ENCODE measurements around the gene ZNF699. TPM values are rescaled to one million over a fixed set of nuclear protein-coding genes. Genes with fewer than 3 reads are reported as not detected.
"Not testable (repeated sequence)": the region's sequence is repeated elsewhere in the genome, so short reads cannot be mapped to it uniquely, and the experiment has no call there.

Gene ZNF699
- total RNA-seq, 2 experiments from 2014 or later = 4.6 to 5.1 TPM

- H3K27ac Mint-ChIP-seq = no peak overlapping the region
- peaks cover 8% of the 10 kb centered on the region for H3K4me1 Mint-ChIP-seq
- peaks cover 4% of the 10 kb centered on the region for H3K27me3 Mint-ChIP-seq
- DNase-seq = no peak
- peaks cover 2% of the 10 kb centered on the region for H3K36me3 Mint-ChIP-seq
- no peak overlapping the region for H3K4me3 Mint-ChIP-seq
- H3K9me3 Mint-ChIP-seq = peaks cover 10% of the 10 kb centered on the region
These were observed 4.1 kb upstream of the ZNF699 start for GRCh38 chr19:9313756-9314155.

- Mint-ChIP-seq H3K4me3 (peak overlapping the region; percentile 95), H3K9me3 (peaks cover 12% of the 10 kb centered on the region), H3K27ac (peak overlapping the region; percentile 93), H3K36me3 (peaks cover 19% of the 10 kb centered on the region), H3K4me1 (peaks cover 17% of the 10 kb centered on the region), H3K27me3 (peaks cover 4% of the 10 kb centered on the region)
- DNase-seq = no peak
These were observed 372 bp upstream of the ZNF699 start for GRCh38 chr19:9309974-9310446.

- Mint-ChIP-seq H3K4me3 (peak overlapping the region; percentile 95), H3K27me3 (peaks cover 4% of the 10 kb centered on the region), H3K36me3 (peaks cover 37% of the 10 kb centered on the region), H3K27ac (peak overlapping the region; percentile 88), H3K4me1 (peaks cover 17% of the 10 kb centered on the region), H3K9me3 (peaks cover 18% of the 10 kb centered on the region)
- no peak for DNase-seq
These were observed 1.4 kb downstream of the ZNF699 start for GRCh38 chr19:9308091-9308770.

GRCh38 chr19:9306443-9306842 is 3.2 kb downstream of the ZNF699 start:
- Mint-ChIP-seq H3K4me3 (no peak overlapping the region), H3K9me3 (peaks cover 27% of the 10 kb centered on the region), H3K27me3 (peaks cover 4% of the 10 kb centered on the region), H3K27ac (no peak overlapping the region), H3K4me1 (peaks cover 17% of the 10 kb centered on the region), H3K36me3 (peaks cover 55% of the 10 kb centered on the region)
- DNase-seq = no peak

- Mint-ChIP-seq H3K9me3 (peaks cover 64% of the 10 kb centered on the region), H3K27ac (no peak overlapping the region), H3K27me3 (no peaks in the 10 kb centered on the region), H3K36me3 (peaks cover 93% of the 10 kb centered on the region), H3K4me3 (no peak overlapping the region), H3K4me1 (no peaks in the 10 kb centered on the region)
- DNase-seq = no peak
These were observed 13.3 kb downstream of the ZNF699 start for GRCh38 chr19:9296336-9296735.

GRCh38 chr19:9295411-9295849 is 14.2 kb downstream of the ZNF699 start:
- Mint-ChIP-seq H3K4me3 (no peak overlapping the region), H3K27me3 (no peaks in the 10 kb centered on the region), H3K27ac (no peak overlapping the region), H3K36me3 (peaks cover 90% of the 10 kb centered on the region), H3K9me3 (peaks cover 59% of the 10 kb centered on the region), H3K4me1 (no peaks in the 10 kb centered on the region)
- DNase-seq = no peak

- no peaks in the 10 kb centered on the region for H3K4me1 Mint-ChIP-seq
- DNase-seq = no peak
- no peak overlapping the region for H3K27ac Mint-ChIP-seq
- peaks cover 60% of the 10 kb centered on the region for H3K36me3 Mint-ChIP-seq
- H3K9me3 Mint-ChIP-seq = peaks cover 44% of the 10 kb centered on the region
- H3K27me3 Mint-ChIP-seq = no peaks in the 10 kb centered on the region
- H3K4me3 Mint-ChIP-seq = no peak overlapping the region
These were observed 20.3 kb downstream of the ZNF699 start for GRCh38 chr19:9289231-9289884.

- H3K27me3 Mint-ChIP-seq, H3K4me1 Mint-ChIP-seq, H3K27ac Mint-ChIP-seq: not testable (repeated sequence)
- DNase-seq = peak; percentile 58
- Mint-ChIP-seq H3K9me3 (peaks cover 25% of the 10 kb centered on the region), H3K36me3 (peaks cover 22% of the 10 kb centered on the region), H3K4me3 (peak overlapping the region; percentile 77)
These were observed 26.2 kb downstream of the ZNF699 start for GRCh38 chr19:9283485-9283884.

- Mint-ChIP-seq H3K4me1 (no peaks in the 10 kb centered on the region), H3K27me3 (peaks cover 8% of the 10 kb centered on the region), H3K4me3 (no peak overlapping the region), H3K9me3 (no peaks in the 10 kb centered on the region), H3K27ac (no peak overlapping the region), H3K36me3 (no peaks in the 10 kb centered on the region)
- no peak for DNase-seq
These were observed 58.4 kb downstream of the ZNF699 start for GRCh38 chr19:9251236-9251635.

- H3K36me3 Mint-ChIP-seq = no peaks in the 10 kb centered on the region
- H3K4me1 Mint-ChIP-seq = no peaks in the 10 kb centered on the region
- no peak within 1 kb of the TSS for H3K27ac Mint-ChIP-seq
- H3K4me3 Mint-ChIP-seq = no peak within 1 kb of the TSS
- DNase-seq = no peak
- peaks cover 8% of the 10 kb centered on the region for H3K27me3 Mint-ChIP-seq
- no peaks in the 10 kb centered on the region for H3K9me3 Mint-ChIP-seq
These were observed 59.0 kb downstream of the ZNF699 start, which contains the start of gene OR7E24 for GRCh38 chr19:9250630-9251029. Gene OR7E24, plus strand, starts transcription at chr19:9250930. Its CDS starts 114 bp downstream, at chr19:9251044.

Other genes starting within 250 kb of the ZNF699 start
- gene OR1M1, start 222.8 kb downstream of the ZNF699 start, total RNA-seq = not detected
- not detected for gene OR7G2, start 202.4 kb downstream of the ZNF699 start, total RNA-seq
- gene OR7G1, start 194.1 kb downstream of the ZNF699 start, total RNA-seq = not detected
- gene OR7G3, start 182.9 kb downstream of the ZNF699 start, total RNA-seq = not detected
- 10 to 100 TPM; 53.4 to 58.2 TPM for gene ZNF317, start 169.4 kb downstream of the ZNF699 start, total RNA-seq
- gene OR7D2, start 130.9 kb downstream of the ZNF699 start, total RNA-seq = not detected
- not detected for gene OR7D4, start 90.2 kb downstream of the ZNF699 start, total RNA-seq
- not detected for gene OR7E24, start 58.9 kb downstream of the ZNF699 start, total RNA-seq
- gene ZNF559, start 14.3 kb upstream of the ZNF699 start, total RNA-seq = 10 to 100 TPM; 13.0 to 14.9 TPM
- gene ZNF177, start 53.2 kb upstream of the ZNF699 start, total RNA-seq = 1 to 10 TPM in 1 of 2 experiments, under 1 TPM in 1; 0.74 to 1.0 TPM
- 10 to 100 TPM; 30.9 to 31.3 TPM for gene ZNF266, start 125.7 kb upstream of the ZNF699 start, total RNA-seq
- gene ZNF560, start 188.8 kb upstream of the ZNF699 start, total RNA-seq = under 1 TPM; 0.28 to 0.60 TPM
- gene ZNF426, start 228.8 kb upstream of the ZNF699 start, total RNA-seq = 10 to 100 TPM; 18.6 to 18.8 TPM